ENCODE data around the gene NFKBIB.
A peak's percentile ranks its signal among the peaks of the same experiment; 100 is the strongest.
"Not testable (repeated sequence)": the region's sequence is repeated elsewhere in the genome, so short reads cannot be mapped to it uniquely, and the experiment has no call there.

NFKBIB gene

DNA sequence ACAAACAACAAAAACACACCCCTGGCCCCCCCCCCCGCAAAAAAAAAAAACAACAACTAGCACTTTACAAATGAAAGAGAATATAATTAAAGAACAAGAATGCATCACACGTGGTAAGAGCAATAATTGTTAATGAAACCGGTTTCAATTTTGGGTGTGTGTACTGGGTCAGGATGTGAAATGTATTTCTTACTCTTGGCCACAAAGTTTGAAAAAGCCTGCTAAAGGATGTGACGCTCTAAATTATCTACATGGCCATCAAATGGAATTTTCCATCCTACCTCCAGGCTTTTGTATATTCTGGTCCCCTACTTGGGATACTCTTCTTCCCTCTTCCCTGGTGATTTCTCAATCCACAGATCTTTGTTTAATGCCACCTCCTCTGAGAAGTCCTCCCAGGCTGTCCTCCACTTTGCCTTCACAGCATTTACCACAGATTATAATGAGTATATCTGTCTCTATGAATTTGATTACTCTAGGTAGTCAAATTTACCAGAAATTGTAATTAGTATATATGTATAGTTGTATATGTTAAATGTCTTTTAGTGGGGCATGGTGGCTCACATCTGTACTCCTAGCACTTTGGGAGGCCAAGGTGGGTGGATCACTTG, 28.7 kb downstream of the NFKBIB start:
- no peak for DNase-seq (ENCODE audit: low spot score)

DNA sequence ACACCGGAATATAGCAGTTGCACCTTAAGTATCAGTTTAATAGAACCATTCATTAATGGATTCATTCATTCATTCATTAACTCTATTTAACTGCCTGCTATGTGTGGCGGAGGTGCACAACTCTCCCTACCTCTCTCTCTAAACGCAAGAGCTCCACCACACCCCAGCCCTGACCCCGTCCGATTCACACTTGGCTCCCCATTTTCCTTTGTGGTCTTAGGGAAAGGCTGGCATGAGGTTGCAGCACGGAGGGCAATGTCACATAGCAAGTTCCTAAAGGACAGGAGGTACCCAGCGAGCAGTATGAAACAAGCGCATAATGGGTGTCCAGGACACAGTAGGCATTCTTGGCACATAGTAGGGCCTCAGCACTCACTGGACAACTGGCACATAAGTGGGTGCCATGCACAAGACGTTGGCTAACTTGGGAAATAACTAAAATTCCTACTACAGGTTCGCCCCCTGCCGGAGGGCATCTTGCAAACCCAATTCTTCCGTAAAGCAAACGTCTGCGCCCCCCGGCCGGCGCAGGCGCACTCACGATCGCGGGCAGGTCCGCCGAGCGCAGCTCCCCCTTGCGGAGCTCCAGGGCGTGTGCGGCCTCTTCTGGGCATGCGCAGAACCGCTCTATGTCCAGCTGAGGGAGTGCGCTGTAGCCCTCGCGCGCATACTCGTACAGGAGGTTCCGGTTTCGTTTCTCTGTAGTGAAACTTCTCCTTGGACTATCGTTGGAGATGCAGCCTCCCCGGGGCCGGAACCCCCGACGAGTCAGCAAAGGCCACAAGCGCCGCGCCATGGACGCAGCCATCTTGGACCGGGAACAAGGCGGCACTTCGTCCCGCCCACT, 30.4 kb downstream of the NFKBIB start, which contains the start of gene SARS2:
Gene SARS2, minus strand, starts transcription at position 835 of the 847 bp plus-strand sequence. Its CDS starts 27 bp downstream, at position 808.
- DNase-seq (ENCODE audit: low spot score) = peak; percentile 99

GRCh38 chr19:38930776-38931520, 31.2 kb downstream of the NFKBIB start, which contains the start of gene MRPS12:
Gene MRPS12, plus strand, starts transcription at chr19:38930944. Its CDS starts 351 bp downstream, at chr19:38931295.
- DNase-seq (ENCODE audit: low spot score) = peak; percentile 99

DNA sequence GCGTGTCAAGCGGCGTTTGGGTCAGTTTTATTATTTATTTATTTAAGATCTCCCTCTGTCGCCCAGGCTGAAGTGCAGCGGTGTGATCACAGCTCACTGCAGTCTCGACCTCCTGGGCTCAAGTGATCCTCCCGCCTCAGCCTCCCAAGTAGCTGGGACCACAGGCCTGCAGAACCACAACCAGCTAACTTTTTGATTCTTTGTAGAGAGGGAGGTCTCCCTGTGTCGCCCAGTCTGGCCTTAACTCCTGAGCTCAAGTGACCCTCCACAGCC, 31.7 kb downstream of the NFKBIB start:
- DNase-seq (ENCODE audit: low spot score) = no peak

DNA sequence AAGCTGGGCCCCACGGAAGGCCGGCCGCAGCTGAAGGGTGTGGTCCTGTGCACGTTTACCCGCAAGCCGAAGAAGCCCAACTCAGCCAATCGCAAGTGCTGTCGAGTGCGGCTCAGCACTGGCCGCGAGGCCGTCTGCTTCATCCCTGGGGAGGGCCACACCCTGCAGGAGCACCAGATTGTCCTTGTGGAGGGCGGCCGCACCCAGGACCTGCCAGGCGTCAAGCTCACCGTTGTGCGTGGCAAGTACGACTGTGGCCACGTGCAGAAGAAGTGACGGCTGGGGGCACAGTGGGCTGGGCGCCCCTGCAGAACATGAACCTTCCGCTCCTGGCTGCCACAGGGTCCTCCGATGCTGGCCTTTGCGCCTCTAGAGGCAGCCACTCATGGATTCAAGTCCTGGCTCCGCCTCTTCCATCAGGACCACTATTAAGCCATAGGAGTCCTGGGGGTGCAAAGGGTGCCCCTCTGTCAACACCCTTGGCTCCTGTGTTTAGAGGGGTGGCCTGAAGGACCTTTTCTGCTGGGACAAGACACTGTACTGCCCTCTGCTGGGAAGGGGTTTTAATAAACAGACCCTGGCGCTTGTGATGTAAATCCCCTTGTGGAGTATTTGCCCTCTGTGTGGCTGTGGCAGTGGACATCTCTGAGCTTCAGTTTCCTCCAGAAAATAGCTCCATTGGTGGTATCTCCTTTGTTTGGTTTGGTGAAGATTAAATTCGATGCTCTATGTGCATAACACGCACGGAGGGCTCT, 32.8 kb downstream of the NFKBIB start:
- peak; percentile 29 for DNase-seq (ENCODE audit: low spot score)

GRCh38 chr19:38933544-38933943, 33.8 kb downstream of the NFKBIB start:
- DNase-seq (ENCODE audit: low spot score) = no peak

DNA sequence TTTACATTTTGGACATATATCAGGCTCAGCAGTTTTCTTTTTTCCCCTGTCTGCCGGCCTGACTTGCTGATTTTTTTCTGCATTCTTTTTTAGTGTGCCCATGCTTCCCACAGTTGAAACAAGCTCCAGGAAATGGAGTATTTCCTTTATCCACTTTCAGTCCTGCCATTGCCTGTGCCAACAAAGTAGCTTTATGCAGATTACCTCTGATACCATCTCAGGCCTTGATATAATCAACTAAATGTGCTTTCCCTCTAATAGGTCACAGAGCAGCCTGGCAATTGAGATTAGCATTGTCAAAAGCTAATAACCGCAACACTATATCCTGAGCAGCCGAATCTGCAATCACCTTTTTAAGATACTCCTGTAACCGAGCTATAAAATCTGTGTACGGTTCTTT, 40.2 kb downstream of the NFKBIB start:
- no peak for DNase-seq (ENCODE audit: low spot score)

- not testable (repeated sequence) for DNase-seq (ENCODE audit: low spot score)
Observed at GRCh38 chr19:38941466-38941865, 41.7 kb downstream of the NFKBIB start.

DNA sequence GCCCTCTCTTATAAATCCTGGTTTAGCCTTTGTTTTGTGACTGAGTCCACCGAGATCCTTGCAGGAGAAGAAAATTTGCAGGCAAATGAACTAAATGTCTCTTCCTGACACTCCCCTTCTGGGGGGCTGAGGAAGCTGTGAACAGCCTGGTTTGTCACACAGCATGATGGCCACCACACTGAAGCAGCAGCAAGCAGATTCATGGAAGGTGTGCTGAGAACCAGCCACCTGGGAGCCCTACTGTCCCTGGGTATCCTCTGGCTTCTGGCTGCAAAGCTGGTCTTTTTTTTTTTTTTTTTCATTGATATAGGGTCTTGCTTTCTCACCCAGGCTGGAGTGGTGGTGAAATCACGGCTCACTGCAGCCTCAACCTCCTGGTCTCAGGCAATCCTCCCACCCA, 42.2 kb downstream of the NFKBIB start:
- DNase-seq (ENCODE audit: low spot score) = no peak

GRCh38 chr19:38942471-38943181, 42.9 kb downstream of the NFKBIB start:
- DNase-seq (ENCODE audit: low spot score) = no peak

- DNase-seq (ENCODE audit: low spot score) = no peak
Observed at GRCh38 chr19:38944981-38945506, 45.3 kb downstream of the NFKBIB start.

- no peak for DNase-seq (ENCODE audit: low spot score)
Observed at GRCh38 chr19:38945562-38946228, 45.9 kb downstream of the NFKBIB start.

DNA sequence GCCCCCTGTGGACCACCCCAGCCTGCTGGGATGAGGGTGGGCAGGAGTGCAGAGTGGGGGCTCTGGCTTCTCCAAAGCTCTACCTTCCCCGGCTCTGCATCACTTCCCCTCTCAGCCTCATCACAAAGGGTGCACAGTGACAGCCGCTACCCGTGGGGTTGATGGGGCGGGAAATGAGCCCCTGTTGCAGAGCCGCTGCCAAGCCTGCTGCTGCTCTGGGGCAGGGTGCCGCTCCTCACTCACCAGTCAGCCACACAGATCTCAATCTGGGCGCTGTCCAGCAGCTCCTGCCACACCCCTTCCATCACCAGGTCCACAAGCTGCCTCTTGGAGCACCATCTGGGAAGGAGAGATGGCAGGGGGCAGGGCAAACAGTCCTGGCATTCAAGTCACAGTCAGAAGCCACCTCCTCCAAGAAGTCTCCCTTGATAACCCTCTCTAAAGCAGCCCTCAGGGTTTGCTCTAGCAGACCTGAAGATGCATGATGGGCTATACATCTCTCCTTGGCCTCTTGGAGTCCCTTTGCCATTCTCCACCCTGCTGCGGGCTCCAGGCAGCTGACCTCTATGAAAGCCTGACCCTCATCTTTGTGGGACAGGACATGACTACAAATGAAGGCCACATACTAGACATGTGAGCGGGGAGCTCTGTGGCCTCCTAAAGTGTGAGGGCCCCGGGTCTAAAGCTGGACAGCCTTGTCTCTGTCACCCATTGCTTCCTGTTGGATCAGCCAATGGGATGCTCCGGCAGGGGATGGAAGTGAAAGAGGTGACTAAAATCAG, 46.7 kb downstream of the NFKBIB start:
- no peak for DNase-seq (ENCODE audit: low spot score)

GRCh38 chr19:38949580-38950367, 50.0 kb downstream of the NFKBIB start:
- peak; percentile 55 for DNase-seq (ENCODE audit: low spot score)

DNA sequence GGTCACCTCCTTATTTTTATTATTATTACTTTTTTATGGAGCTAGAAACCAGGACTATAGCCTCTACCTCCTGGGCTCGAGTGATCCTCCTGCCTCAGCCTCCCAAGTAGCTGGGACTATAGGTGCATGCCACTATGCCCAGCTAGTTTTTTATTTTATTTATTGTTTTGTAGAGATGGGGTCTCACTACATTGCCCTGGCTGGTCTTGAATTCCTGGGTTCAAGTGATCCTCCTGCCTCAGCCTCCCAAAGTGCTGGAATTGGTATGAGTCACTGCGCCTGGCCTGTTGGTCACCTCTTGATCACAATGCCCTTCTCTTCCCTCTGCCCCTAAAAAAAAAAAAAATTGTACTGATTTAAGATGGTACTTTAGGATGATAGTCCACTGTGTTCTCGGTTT, 51.4 kb downstream of the NFKBIB start:
- no peak for DNase-seq (ENCODE audit: low spot score)

GRCh38 chr19:38952395-38953165, 52.8 kb downstream of the NFKBIB start:
- no peak for DNase-seq (ENCODE audit: low spot score)

- no peak for DNase-seq (ENCODE audit: low spot score)
Observed at GRCh38 chr19:38953677-38954076, 53.9 kb downstream of the NFKBIB start.

- no peak for DNase-seq (ENCODE audit: low spot score)
Observed at GRCh38 chr19:38956264-38956663, 56.5 kb downstream of the NFKBIB start.

Data from GM03348 (cell line).